Esophagus muscularis mucosa (tissue), 4 donors: ENCODE results near the gene TTYH1.

Experiments
- CTCF ChIP-seq, 3 experiments: fragments of 200-600 bp in 2 of 3; fragments of 450-650 bp in 1 of 3; sonication (generic) in 2 of 3; IDR thresholded peaks; one replicate each; pipeline ENCODE4 v1.5.1; 2017 to 2019; ENCODE audit warnings: antibody characterized with exemption in 3 of 3, mild to moderate bottlenecking in 2 of 3, moderate library complexity in 1 of 3
- EP300 ChIP-seq: sonication (generic); formaldehyde crosslinking; IDR thresholded peaks from one replicate; pipeline ENCODE4 v1.6.1; 2017; ENCODE audit warnings: antibody characterized with exemption
- POLR2A ChIP-seq: fragments of 450-650 bp; IDR thresholded peaks from one replicate; pipeline ENCODE4 v1.6.1; 2017; ENCODE audit warnings: antibody characterized with exemption, moderate library complexity, mild to moderate bottlenecking, low read depth
- POLR2AphosphoS5 ChIP-seq, 2 donors: sonication (generic); formaldehyde crosslinking; IDR thresholded peaks; one replicate each; pipeline ENCODE4 v1.6.1; 2017; ENCODE audit warnings: antibody characterized with exemption in 2 of 2

GRCh38 chr19:54403054-54403453, 12.2 kb upstream of the TTYH1 start:
- TF ChIP-seq CTCF (IDR thresholded peaks at IDR 0.05) (no peak), POLR2AphosphoS5 (IDR thresholded peaks at IDR 0.05) (no peak), POLR2A (no peak), EP300 (no peak)
